Mammary epithelial cell (primary cell): ENCODE results near the gene DNAAF1.

Experiments used
- CTCF ChIP-seq, 2 donors: IDR thresholded peaks in 1 of 2; conservative IDR thresholded peaks in 1 of 2; 2 replicates each; pipeline ENCODE4 v1.5.1; 2011 to 2012; ENCODE audit warnings: inconsistent platforms in 2 of 2, low read length in 2 of 2, mild to moderate bottlenecking in 2 of 2, control low read depth in 1 of 2, low read depth in 1 of 2; ENCODE audit not compliant: insufficient read depth in 1 of 2; ENCODE audit errors: extremely low read depth in 1 of 2
- EZH2 ChIP-seq: IDR thresholded peaks from 2 replicates; pipeline ENCODE4 v1.6.1; 2012; ENCODE audit warnings: low read length, inconsistent platforms, borderline replicate concordance

GRCh38 chr16:84110527-84110926 is 34.6 kb upstream of the DNAAF1 start:
- TF ChIP-seq CTCF (conservative IDR thresholded peaks at IDR 0.05 in 1 of 2, IDR thresholded peaks at IDR 0.05 in 1 of 2; ENCODE audit: extremely low read depth in 1 of 2, insufficient read depth in 1 of 2, low read depth in 1 of 2, low read length in 2 of 2) (no peak), EZH2 (no peak)
